K562 (cell line): ENCODE measurements around the gene STK16. TPM values are rescaled to one million over a fixed set of nuclear protein-coding genes. Genes with fewer than 3 reads are reported as not detected.

Experiments used
- BMI1 ChIP-seq: fragments of 150-350 bp; IDR thresholded peaks from 2 replicates; pipeline ENCODE4 v1.6.1; 2014; ENCODE audit warnings: low read length
- BRD4 ChIP-seq: fragments of 200-600 bp; sonication (generic); IDR thresholded peaks from 2 replicates; pipeline ENCODE4 v1.6.1; 2017; ENCODE audit warnings: inconsistent platforms
- CBX8 ChIP-seq: fragments of 200-600 bp; sonication (generic); IDR thresholded peaks from 2 replicates; pipeline ENCODE4 v1.6.1; 2012; ENCODE audit warnings: borderline replicate concordance, mixed run types, low read depth, mild to moderate bottlenecking, moderate library complexity, mixed read lengths, low read length, control low read depth, inconsistent platforms; ENCODE audit not compliant: poor library complexity, severe bottlenecking; ENCODE audit errors: extremely low read depth
- DNMT1 ChIP-seq: fragments of 450-650 bp; IDR thresholded peaks from 2 replicates; pipeline ENCODE4 v1.6.1; 2016; ENCODE audit warnings: antibody characterized with exemption, mild to moderate bottlenecking
- HCFC1 ChIP-seq: IDR thresholded peaks from 2 replicates; pipeline ENCODE4 v1.6.1; 2012; ENCODE audit warnings: low read depth, low read length, improper control_type of control experiment
- IRF9 ChIP-seq: fragments of 450-650 bp; IDR thresholded peaks from 2 replicates; pipeline ENCODE4 v1.6.1; 2016; ENCODE audit warnings: missing biosample characterization, missing genetic modification characterization
- KAT7 ChIP-seq: sonication (generic); formaldehyde crosslinking; IDR thresholded peaks from 2 replicates; pipeline ENCODE4 v1.8.0; 2022; ENCODE audit warnings: missing genetic modification reagents, mild to moderate bottlenecking, borderline replicate concordance
- LARP7 ChIP-seq: fragments of 450-650 bp; IDR thresholded peaks from 2 replicates; pipeline ENCODE4 v1.6.1; 2016
- LCOR ChIP-seq: sonication (generic); formaldehyde crosslinking; IDR thresholded peaks from 2 replicates; pipeline ENCODE4 v1.8.0; 2022; ENCODE audit warnings: mild to moderate bottlenecking, missing genetic modification reagents
- RB1 ChIP-seq: fragments of 450-650 bp; IDR thresholded peaks from 2 replicates; pipeline ENCODE4 v1.6.1; 2017; ENCODE audit warnings: low read depth, mild to moderate bottlenecking
- TCF7L2 ChIP-seq: fragments of 150-350 bp; IDR thresholded peaks from 2 replicates; pipeline ENCODE4 v1.6.1; 2016; ENCODE audit warnings: low read depth, mild to moderate bottlenecking, low read length, moderate library complexity
- TOE1 ChIP-seq, 2 experiments: fragments of 450-650 bp in 1 of 2; sonication (generic) in 1 of 2; formaldehyde crosslinking in 1 of 2; IDR thresholded peaks; 2 replicates each; pipeline versions ENCODE4 v1.7.1 to v1.8.0; 2016 to 2022; ENCODE audit warnings: borderline replicate concordance in 2 of 2, mild to moderate bottlenecking in 2 of 2, antibody characterized with exemption in 1 of 2, inconsistent platforms in 1 of 2, low read depth in 1 of 2, missing genetic modification reagents in 1 of 2, moderate library complexity in 1 of 2
- YBX1 ChIP-seq: fragments of 450-650 bp; IDR thresholded peaks from 2 replicates; pipeline ENCODE4 v1.7.1; 2016; ENCODE audit warnings: mild to moderate bottlenecking
- ZNF184 ChIP-seq: sonication (generic); formaldehyde crosslinking; IDR thresholded peaks from 2 replicates; pipeline ENCODE4 v1.5.0; 2020; ENCODE audit warnings: missing genetic modification reagents
- ZNF232 ChIP-seq: sonication (generic); formaldehyde crosslinking; IDR thresholded peaks from 2 replicates; pipeline ENCODE4 v1.8.0; 2022; ENCODE audit warnings: mild to moderate bottlenecking, missing genetic modification reagents
- ZNF444 ChIP-seq: fragments of 250-450 bp; sonication (Bioruptor Pico); IDR thresholded peaks from 2 replicates; pipeline ENCODE4 v1.4.0; 2020; ENCODE audit warnings: mild to moderate bottlenecking, moderate library complexity
- ZSCAN32 ChIP-seq: fragments of 450-650 bp; formaldehyde crosslinking; IDR thresholded peaks from 2 replicates; pipeline ENCODE4 v1.4.0; 2020; ENCODE audit warnings: mild to moderate bottlenecking, moderate library complexity
- polyA plus RNA-seq, 8 experiments: library from polyadenylated mRNA; depleted of rRNA in 4 of 8; stranded (reverse) in 5 of 8; unstranded in 3 of 8; fragments of >200 nt; fragmentation: Nextera tagmentation in 2 of 8; fragmentation: Illumina TruSeq in 1 of 8; extraction: Ambion mirVana in 2 of 8; extraction: Trizol in 1 of 8; gene quantifications; 2 replicates each; pipeline versions ENCODE4 v1.2.1 to v1.2.3, GENCODE V29; 2011 to 2014; ENCODE audit warnings: inconsistent platforms in 1 of 8, missing spikeins in 1 of 8
- total RNA-seq, 7 experiments: library from RNA; depleted of rRNA in 6 of 7; stranded (reverse); fragments of >200 nt in 6 of 7; fragmentation: Illumina TruSeq in 2 of 7; extraction: Trizol in 2 of 7; gene quantifications; 2 replicates each; pipeline versions ENCODE4 v1.2.1 to v1.2.3, GENCODE V29; 2011 to 2021; ENCODE audit warnings: low replicate concordance in 1 of 7
- TF ChIP-seq, protein P1 (sequence below), 2 experiments: fragments of 450-650 bp in 1 of 2; sonication (generic) in 1 of 2; formaldehyde crosslinking in 1 of 2; IDR thresholded peaks in 1 of 2; conservative IDR thresholded peaks in 1 of 2; 2 replicates each; pipeline versions ENCODE4 v1.6.1 to v1.8.1; 2016 to 2023; ENCODE audit warnings: mild to moderate bottlenecking in 2 of 2, moderate library complexity in 2 of 2, inconsistent platforms in 1 of 2, missing genetic modification reagents in 1 of 2
- TF ChIP-seq, protein P2 (sequence below): sonication (generic); formaldehyde crosslinking; IDR thresholded peaks from 2 replicates; pipeline ENCODE4 v1.8.1; 2022; ENCODE audit warnings: missing genetic modification reagents
- TF ChIP-seq, protein P3 (sequence below): fragments of 250-450 bp; sonication (Bioruptor Pico); IDR thresholded peaks from 2 replicates; pipeline ENCODE4 v1.8.0; 2022; ENCODE audit warnings: inconsistent platforms, mild to moderate bottlenecking, moderate library complexity, borderline replicate concordance
- TF ChIP-seq, protein P4 (sequence below): sonication (generic); formaldehyde crosslinking; IDR thresholded peaks from 2 replicates; pipeline ENCODE4 v1.8.1; 2023; ENCODE audit warnings: mild to moderate bottlenecking, missing genetic modification reagents

Gene STK16
- total and polyA plus RNA-seq, 9 of the 15 experiments (the other 6 are each of a cell fraction or from before 2014, with no cell fraction given) = 5.4 to 36.2 (median 17.8) TPM

- TF ChIP-seq YBX1 = no peak
- no peak for TF ChIP-seq CBX8
- 0 out of 2 replicates have a peak, but pooled peaks have one; percentile 7 for TF ChIP-seq TOE1 (IDR thresholded peaks at IDR 0.05; ENCODE audit: borderline replicate concordance)
- no peak for TF ChIP-seq TOE1 (CRISPR knock-in tag; IDR thresholded peaks at IDR 0.05; ENCODE audit: borderline replicate concordance, low read depth)
- TF ChIP-seq, protein P1, sequence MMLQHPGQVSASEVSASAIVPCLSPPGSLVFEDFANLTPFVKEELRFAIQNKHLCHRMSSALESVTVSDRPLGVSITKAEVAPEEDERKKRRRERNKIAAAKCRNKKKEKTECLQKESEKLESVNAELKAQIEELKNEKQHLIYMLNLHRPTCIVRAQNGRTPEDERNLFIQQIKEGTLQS (IDR thresholded peaks at IDR 0.05) = no peak
- TF ChIP-seq, protein P1 (CRISPR knock-in tag; conservative IDR thresholded peaks at IDR 0.05) = no peak
- TF ChIP-seq ZNF444 (CRISPR knock-in tag) = no peak
- 0 out of 2 replicates have a peak, but pooled peaks have one; percentile 52 for TF ChIP-seq KAT7 (CRISPR knock-in tag)
- TF ChIP-seq, protein P2, sequence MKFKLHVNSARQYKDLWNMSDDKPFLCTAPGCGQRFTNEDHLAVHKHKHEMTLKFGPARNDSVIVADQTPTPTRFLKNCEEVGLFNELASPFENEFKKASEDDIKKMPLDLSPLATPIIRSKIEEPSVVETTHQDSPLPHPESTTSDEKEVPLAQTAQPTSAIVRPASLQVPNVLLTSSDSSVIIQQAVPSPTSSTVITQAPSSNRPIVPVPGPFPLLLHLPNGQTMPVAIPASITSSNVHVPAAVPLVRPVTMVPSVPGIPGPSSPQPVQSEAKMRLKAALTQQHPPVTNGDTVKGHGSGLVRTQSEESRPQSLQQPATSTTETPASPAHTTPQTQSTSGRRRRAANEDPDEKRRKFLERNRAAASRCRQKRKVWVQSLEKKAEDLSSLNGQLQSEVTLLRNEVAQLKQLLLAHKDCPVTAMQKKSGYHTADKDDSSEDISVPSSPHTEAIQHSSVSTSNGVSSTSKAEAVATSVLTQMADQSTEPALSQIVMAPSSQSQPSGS (CRISPR knock-in tag) = no peak
- TF ChIP-seq LARP7 = no peak
- TF ChIP-seq TCF7L2 = no peak
- TF ChIP-seq RB1 = no peak
- TF ChIP-seq, protein P3, sequence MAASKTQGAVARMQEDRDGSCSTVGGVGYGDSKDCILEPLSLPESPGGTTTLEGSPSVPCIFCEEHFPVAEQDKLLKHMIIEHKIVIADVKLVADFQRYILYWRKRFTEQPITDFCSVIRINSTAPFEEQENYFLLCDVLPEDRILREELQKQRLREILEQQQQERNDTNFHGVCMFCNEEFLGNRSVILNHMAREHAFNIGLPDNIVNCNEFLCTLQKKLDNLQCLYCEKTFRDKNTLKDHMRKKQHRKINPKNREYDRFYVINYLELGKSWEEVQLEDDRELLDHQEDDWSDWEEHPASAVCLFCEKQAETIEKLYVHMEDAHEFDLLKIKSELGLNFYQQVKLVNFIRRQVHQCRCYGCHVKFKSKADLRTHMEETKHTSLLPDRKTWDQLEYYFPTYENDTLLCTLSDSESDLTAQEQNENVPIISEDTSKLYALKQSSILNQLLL = no peak
- TF ChIP-seq LCOR (CRISPR knock-in tag) = peak; percentile 47; the same call in 1 of the 2 replicates
- TF ChIP-seq IRF9 = no peak
- TF ChIP-seq, protein P4, sequence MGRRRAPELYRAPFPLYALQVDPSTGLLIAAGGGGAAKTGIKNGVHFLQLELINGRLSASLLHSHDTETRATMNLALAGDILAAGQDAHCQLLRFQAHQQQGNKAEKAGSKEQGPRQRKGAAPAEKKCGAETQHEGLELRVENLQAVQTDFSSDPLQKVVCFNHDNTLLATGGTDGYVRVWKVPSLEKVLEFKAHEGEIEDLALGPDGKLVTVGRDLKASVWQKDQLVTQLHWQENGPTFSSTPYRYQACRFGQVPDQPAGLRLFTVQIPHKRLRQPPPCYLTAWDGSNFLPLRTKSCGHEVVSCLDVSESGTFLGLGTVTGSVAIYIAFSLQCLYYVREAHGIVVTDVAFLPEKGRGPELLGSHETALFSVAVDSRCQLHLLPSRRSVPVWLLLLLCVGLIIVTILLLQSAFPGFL = no peak
- TF ChIP-seq BRD4 = no peak
- TF ChIP-seq HCFC1 = no peak; the same call in 1 of the 2 replicates
- TF ChIP-seq BMI1 = no peak
- TF ChIP-seq DNMT1 = no peak
- no peak for TF ChIP-seq ZSCAN32 (CRISPR knock-in tag)
- no peak for TF ChIP-seq ZNF232
- no peak for TF ChIP-seq ZNF184 (CRISPR knock-in tag)
Observed at GRCh38 chr2:219279916-219280516, 34.7 kb downstream of the STK16 start (continued).
